ENCODE results near the gene ANKRD62.

The ANKRD62 gene

DNA sequence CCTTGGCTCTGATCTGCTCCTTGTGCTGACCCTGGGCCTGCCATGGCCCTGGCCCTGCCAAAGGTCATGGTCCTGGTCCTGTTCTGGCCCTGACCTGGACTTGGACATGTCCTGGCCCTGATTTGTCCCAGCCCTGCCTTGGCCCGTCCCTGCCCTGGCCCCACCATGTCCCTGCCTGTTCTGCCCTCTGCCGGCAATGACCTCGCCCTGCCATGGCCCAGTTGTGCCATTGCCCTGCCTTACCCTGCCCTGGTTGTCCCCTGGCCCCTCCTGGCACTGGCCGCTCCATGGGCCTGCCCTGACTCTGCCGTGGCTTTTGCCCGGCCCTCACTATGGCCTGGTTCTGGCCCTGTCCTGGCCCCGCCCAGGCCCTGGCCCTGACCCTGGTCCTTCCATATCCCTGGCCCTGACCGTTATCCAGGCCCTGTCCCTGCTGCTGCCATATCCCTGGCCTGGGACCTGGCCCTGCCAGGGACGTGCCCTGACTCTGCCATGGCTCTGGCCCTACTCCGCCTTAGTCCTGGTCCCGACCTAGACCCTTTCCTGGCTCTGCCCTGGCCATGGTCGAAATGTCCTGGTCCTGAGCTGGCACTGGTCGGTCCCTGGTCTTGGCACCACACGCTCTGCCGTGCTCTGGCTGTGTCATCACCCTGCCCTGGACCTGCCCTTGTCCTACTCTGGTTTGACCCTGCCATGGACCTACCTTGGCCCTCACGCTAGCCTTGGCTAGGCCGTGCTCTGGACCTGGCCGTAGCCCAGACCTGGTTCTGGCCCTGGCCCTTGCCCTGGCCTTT, 6.8 kb upstream of the ANKRD62 start:
- H3K27me3 ChIP-seq (ENCODE audit: control insufficient read depth, insufficient read depth, low read length): no peaks in the 10 kb centered on the region
- H2AFZ ChIP-seq: no peak overlapping the region
- H3K4me2 ChIP-seq (ENCODE audit: low read length): no peak overlapping the region
- no peak overlapping the region for H3K27ac ChIP-seq
- no peaks in the 10 kb centered on the region for H3K36me3 ChIP-seq (ENCODE audit: control insufficient read depth, insufficient read depth, low read length)
- H3K9ac ChIP-seq: no peak overlapping the region
- no peaks in the 10 kb centered on the region for H3K4me1 ChIP-seq
- no peaks in the 10 kb centered on the region for H3K9me3 ChIP-seq (ENCODE audit: control insufficient read depth, low read length)
- TF ChIP-seq, protein P1, sequence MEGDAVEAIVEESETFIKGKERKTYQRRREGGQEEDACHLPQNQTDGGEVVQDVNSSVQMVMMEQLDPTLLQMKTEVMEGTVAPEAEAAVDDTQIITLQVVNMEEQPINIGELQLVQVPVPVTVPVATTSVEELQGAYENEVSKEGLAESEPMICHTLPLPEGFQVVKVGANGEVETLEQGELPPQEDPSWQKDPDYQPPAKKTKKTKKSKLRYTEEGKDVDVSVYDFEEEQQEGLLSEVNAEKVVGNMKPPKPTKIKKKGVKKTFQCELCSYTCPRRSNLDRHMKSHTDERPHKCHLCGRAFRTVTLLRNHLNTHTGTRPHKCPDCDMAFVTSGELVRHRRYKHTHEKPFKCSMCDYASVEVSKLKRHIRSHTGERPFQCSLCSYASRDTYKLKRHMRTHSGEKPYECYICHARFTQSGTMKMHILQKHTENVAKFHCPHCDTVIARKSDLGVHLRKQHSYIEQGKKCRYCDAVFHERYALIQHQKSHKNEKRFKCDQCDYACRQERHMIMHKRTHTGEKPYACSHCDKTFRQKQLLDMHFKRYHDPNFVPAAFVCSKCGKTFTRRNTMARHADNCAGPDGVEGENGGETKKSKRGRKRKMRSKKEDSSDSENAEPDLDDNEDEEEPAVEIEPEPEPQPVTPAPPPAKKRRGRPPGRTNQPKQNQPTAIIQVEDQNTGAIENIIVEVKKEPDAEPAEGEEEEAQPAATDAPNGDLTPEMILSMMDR (IDR thresholded peaks at IDR 0.05): no peak
- H3K4me3 ChIP-seq (ENCODE audit: low read depth, low read length): no peak overlapping the region
- no peaks in the 10 kb centered on the region for H3K79me2 ChIP-seq

GRCh38 chr18:12087471-12088025, 6.1 kb upstream of the ANKRD62 start:
- no peaks in the 10 kb centered on the region for H3K79me2 ChIP-seq
- TF ChIP-seq, protein P1 (IDR thresholded peaks at IDR 0.05): no peak
- no peak overlapping the region for H3K27ac ChIP-seq
- no peak overlapping the region for H3K9ac ChIP-seq
- no peaks in the 10 kb centered on the region for H3K36me3 ChIP-seq (ENCODE audit: control insufficient read depth, insufficient read depth, low read length)
- no peak overlapping the region for H3K4me3 ChIP-seq (ENCODE audit: low read depth, low read length)
- H2AFZ ChIP-seq: no peak overlapping the region
- H3K9me3 ChIP-seq (ENCODE audit: control insufficient read depth, low read length): no peaks in the 10 kb centered on the region
- no peaks in the 10 kb centered on the region for H3K27me3 ChIP-seq (ENCODE audit: control insufficient read depth, insufficient read depth, low read length)
- no peak overlapping the region for H3K4me2 ChIP-seq (ENCODE audit: low read length)
- H3K4me1 ChIP-seq: no peaks in the 10 kb centered on the region

DNA sequence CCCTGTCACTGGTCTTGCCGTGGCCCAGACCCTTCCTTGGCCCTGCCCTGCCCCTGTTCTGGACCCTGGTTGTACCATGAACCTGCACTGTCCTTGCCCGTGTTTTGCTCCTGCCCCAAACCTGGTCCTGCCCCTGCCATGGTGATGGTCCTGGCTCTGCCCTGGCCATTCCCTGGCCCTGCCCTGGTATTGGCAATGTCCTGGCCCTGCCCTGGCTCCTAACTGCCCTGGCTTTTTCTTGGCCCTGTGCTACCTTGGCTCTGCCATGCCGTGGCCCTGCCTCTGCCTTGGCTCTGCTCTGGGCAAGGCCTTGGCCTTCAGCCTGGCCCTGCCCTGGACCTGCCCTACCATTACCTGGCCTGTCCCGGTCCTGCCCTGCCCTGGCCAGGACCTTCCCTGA, 5.5 kb upstream of the ANKRD62 start:
- TF ChIP-seq, protein P1 (IDR thresholded peaks at IDR 0.05): no peak

DNA sequence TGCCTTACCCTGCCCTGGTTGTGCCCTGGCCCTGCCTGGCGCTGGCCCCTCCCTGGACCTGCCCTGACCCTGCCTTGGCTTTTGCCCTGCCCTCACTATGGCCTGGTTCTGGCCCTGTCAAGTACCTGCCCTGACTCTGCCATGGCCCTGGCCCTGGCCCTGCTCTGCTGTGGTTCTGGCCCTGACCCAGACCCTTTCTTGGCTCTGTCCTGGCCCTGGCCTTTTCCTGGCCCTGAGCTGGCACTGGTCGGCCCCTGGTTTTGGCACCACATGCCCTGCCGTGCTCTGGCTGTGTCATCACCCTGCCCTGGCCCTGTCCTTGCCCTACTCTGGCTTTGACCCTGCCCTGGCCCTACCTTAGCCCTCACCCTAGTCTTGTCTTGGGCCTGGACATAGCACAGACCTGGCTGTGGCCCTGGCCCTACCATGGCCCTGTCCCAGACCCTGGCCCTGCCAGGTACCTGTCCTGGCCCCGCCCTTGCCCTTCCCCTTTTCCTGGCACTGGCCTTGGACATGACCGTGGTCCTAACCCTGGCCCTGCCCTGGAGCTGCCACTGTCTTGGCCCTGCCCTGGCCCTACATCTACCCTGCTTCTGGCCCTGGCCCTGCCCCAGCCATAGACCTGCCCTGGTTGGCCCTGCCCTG, 4.8 kb upstream of the ANKRD62 start:
- H3K79me2 ChIP-seq: no peaks in the 10 kb centered on the region
- no peak overlapping the region for H2AFZ ChIP-seq
- H3K9ac ChIP-seq: no peak overlapping the region
- H3K36me3 ChIP-seq (ENCODE audit: control insufficient read depth, insufficient read depth, low read length): no peaks in the 10 kb centered on the region
- no peak overlapping the region for H3K4me2 ChIP-seq (ENCODE audit: low read length)
- no peaks in the 10 kb centered on the region for H3K4me1 ChIP-seq
- no peak overlapping the region for H3K4me3 ChIP-seq (ENCODE audit: low read depth, low read length)
- TF ChIP-seq, protein P1 (IDR thresholded peaks at IDR 0.05): no peak
- no peaks in the 10 kb centered on the region for H3K27me3 ChIP-seq (ENCODE audit: control insufficient read depth, insufficient read depth, low read length)
- H3K9me3 ChIP-seq (ENCODE audit: control insufficient read depth, low read length): no peaks in the 10 kb centered on the region
- no peak overlapping the region for H3K27ac ChIP-seq

More for the DNA sequence above, 5.5 kb upstream of the ANKRD62 start:
- no peak overlapping the region for H3K4me3 ChIP-seq (ENCODE audit: low read depth, low read length)
- no peaks in the 10 kb centered on the region for H3K79me2 ChIP-seq
- H3K4me1 ChIP-seq: no peaks in the 10 kb centered on the region
- H3K27me3 ChIP-seq (ENCODE audit: control insufficient read depth, insufficient read depth, low read length): no peaks in the 10 kb centered on the region
- no peaks in the 10 kb centered on the region for H3K36me3 ChIP-seq (ENCODE audit: control insufficient read depth, insufficient read depth, low read length)
- no peaks in the 10 kb centered on the region for H3K9me3 ChIP-seq (ENCODE audit: control insufficient read depth, low read length)
- no peak overlapping the region for H3K9ac ChIP-seq
- no peak overlapping the region for H3K4me2 ChIP-seq (ENCODE audit: low read length)
- no peak overlapping the region for H3K27ac ChIP-seq
- no peak overlapping the region for H2AFZ ChIP-seq
